ENCODE results near the gene CEND1.

The CEND1 gene

GRCh38 chr11:811446-812245 lies 21.8 kb upstream of the CEND1 start:
- DNase-seq (ENCODE audit: low spot score): no peak

GRCh38 chr11:810040-810567 lies 20.2 kb upstream of the CEND1 start:
- no peak for DNase-seq (ENCODE audit: low spot score)

- DNase-seq (ENCODE audit: low spot score): peak; percentile 97
Observed at GRCh38 chr11:809287-810039, 19.6 kb upstream of the CEND1 start, which contains the start of gene RPLP2. Gene RPLP2 (plus strand): TSS chr11:809967. CDS start chr11:810235, 268 bp downstream.

GRCh38 chr11:808427-809286 lies 18.8 kb upstream of the CEND1 start:
- DNase-seq (ENCODE audit: low spot score): peak; percentile 45

GRCh38 chr11:804599-804964 lies 14.7 kb upstream of the CEND1 start:
- DNase-seq (ENCODE audit: low spot score): no peak

- no peak for DNase-seq (ENCODE audit: low spot score)
Observed at GRCh38 chr11:803770-804598, 14.1 kb upstream of the CEND1 start.

GRCh38 chr11:803467-803742 lies 13.5 kb upstream of the CEND1 start:
- DNase-seq (ENCODE audit: low spot score): no peak

GRCh38 chr11:802693-803466 lies 13.0 kb upstream of the CEND1 start:
- DNase-seq (ENCODE audit: low spot score): no peak

GRCh38 chr11:802018-802617 lies 12.2 kb upstream of the CEND1 start:
- no peak for DNase-seq (ENCODE audit: low spot score)

- DNase-seq (ENCODE audit: low spot score): no peak
Observed at GRCh38 chr11:801097-801780, 11.3 kb upstream of the CEND1 start.

GRCh38 chr11:800473-800872 lies 10.6 kb upstream of the CEND1 start:
- DNase-seq (ENCODE audit: low spot score): no peak

GRCh38 chr11:799641-800316 lies 9.9 kb upstream of the CEND1 start:
- no peak for DNase-seq (ENCODE audit: low spot score)

GRCh38 chr11:798093-798713 lies 8.3 kb upstream of the CEND1 start, which contains the start of gene SLC25A22:
Gene SLC25A22 (minus strand): TSS chr11:798281. CDS start chr11:795006, 3,275 bp downstream.
- DNase-seq (ENCODE audit: low spot score): peak; percentile 85

- DNase-seq (ENCODE audit: low spot score): peak; percentile 85
Observed at GRCh38 chr11:797296-798092, 7.6 kb upstream of the CEND1 start.

GRCh38 chr11:796565-797295 lies 6.8 kb upstream of the CEND1 start:
- no peak for DNase-seq (ENCODE audit: low spot score)

- peak; percentile 77 for DNase-seq (ENCODE audit: low spot score)
Observed at GRCh38 chr11:795634-796564, 6.0 kb upstream of the CEND1 start.
